HG03280 (cell line): ENCODE results near the gene PNP.

Experiments
- ATAC-seq: cut with Tn5 transposase; IDR thresholded peaks from one replicate; pipeline ENCODE4 v1.9.1; 2021; ENCODE audit warnings: mild to moderate bottlenecking, moderate library complexity; ENCODE audit not compliant: unreplicated experiment

The PNP gene

DNA sequence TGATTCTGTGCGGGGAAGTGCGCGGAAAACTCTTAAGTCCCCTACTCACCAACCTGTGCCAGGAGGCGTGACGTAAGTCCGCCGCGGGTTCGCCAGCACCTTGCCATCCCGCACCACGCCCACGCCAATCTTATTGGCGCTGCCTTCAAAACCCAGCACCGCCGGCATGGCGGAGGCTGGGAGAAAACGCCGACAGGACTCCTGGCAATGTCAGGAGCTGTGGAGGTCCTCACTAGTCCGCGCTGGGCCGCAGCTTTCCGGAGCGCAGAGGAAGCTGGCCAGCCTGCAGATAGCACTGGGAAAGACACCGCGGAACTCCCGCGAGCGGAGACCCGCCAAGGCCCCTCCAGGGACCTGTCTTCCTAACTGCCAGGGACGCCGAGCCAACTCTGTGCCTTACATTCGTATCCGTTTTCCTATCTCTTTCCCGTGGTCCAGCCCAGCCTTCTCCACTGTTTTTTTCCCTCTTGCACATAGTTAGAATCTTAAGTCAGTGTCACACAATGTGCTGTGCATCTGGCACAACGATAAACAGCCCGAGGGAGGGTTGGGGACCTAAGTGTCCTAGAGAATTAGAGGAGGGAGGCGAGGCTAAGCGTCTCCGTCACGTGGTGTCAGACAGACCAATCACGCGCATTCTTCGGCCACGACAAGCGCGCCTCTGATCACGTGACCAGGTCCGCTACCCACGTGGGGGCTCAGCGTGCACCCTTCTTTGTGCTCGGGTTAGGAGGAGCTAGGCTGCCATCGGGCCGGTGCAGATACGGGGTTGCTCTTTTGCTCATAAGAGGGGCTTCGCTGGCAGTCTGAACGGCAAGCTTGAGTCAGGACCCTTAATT is 14.5 kb upstream of the PNP start, which contains the start of the genes APEX1 and OSGEP:
Gene APEX1, plus strand, starts transcription at position 711 of the 839 bp plus-strand sequence. CDS start 420 bp downstream, outside the sequence.
Gene OSGEP, minus strand, starts transcription at position 297 of the 839 bp plus-strand sequence. Its CDS starts 129 bp downstream, at position 168.
- peak; percentile 89 for ATAC-seq

DNA sequence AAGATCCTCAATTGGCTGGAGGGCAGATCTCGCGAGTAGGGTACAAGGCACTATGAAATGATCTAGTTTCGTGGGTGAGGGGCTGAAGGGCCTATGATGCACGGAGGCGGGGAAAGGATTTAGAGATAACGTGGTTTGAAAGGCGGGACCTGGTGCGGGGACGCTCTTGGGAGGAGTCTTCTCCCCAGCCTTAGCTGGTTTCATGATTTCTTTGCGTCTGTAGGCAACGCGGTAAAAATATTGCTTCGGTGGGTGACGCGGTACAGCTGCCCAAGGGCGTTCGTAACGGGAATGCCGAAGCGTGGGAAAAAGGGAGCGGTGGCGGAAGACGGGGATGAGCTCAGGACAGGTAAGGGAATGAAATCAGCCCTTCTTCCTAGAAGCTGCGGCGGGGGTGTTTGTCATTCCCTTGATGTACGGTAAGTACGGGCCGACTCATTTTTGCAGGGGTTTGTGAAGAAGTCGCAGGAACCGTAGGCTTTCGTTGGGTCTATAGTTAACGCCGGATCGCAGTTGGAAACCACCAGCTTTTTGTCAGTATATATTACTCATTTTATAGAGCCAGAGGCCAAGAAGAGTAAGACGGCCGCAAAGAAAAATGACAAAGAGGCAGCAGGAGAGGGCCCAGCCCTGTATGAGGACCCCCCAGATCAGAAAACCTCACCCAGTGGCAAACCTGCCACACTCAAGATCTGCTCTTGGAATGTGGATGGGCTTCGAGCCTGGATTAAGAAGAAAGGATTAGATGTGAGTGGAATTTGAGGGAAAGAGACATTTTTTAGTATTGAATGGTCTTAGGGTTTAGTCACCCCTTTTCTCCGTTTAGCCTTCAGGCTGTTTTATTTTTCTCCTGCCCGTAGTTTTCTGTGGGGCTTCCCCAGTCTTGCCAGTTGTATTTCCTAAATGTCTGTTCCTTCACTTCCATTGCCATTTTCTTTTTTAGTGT is 13.6 kb upstream of the PNP start:
- peak; percentile 42 for ATAC-seq

DNA sequence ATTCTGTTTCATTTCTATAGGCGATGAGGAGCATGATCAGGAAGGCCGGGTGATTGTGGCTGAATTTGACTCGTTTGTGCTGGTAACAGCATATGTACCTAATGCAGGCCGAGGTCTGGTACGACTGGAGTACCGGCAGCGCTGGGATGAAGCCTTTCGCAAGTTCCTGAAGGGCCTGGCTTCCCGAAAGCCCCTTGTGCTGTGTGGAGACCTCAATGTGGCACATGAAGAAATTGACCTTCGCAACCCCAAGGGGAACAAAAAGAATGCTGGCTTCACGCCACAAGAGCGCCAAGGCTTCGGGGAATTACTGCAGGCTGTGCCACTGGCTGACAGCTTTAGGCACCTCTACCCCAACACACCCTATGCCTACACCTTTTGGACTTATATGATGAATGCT is 12.2 kb upstream of the PNP start:
- ATAC-seq, result no peak

DNA sequence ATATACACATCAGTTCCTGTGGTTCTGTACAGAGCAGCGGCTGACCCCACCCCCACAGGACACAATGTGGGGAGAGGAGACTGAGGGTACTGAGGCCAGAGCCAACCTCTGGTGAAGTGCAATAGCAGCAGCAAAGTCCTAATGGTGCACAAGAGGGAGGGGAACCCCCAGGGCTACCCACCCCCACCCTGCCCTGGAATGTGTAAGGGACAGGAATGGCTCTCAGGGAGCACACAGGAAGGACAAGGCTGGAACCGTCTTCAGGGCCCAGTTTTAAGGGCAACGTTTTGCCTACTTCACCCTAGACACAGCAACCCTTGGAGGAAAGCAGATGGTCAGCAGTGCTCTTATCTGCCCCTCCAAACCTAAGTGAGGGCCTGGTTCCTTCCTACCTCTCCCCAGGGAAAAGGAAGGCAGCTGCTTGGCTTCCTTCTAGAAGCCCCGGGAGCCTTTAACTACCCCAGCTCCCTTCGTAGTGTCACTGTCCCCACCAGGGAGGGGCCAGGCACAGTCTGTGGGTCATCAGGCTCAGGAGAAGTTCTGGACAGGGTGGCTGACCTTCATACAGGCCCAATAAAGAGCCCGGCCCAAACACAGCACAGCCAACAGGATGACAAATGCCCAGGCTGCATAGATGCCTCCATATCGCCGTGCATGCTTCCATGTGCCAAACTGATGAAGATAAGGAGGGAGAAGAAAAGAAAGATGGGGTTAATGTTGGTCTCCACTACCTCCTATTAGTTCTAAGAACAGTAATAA is 11.0 kb upstream of the PNP start:
- ATAC-seq, result no peak

DNA sequence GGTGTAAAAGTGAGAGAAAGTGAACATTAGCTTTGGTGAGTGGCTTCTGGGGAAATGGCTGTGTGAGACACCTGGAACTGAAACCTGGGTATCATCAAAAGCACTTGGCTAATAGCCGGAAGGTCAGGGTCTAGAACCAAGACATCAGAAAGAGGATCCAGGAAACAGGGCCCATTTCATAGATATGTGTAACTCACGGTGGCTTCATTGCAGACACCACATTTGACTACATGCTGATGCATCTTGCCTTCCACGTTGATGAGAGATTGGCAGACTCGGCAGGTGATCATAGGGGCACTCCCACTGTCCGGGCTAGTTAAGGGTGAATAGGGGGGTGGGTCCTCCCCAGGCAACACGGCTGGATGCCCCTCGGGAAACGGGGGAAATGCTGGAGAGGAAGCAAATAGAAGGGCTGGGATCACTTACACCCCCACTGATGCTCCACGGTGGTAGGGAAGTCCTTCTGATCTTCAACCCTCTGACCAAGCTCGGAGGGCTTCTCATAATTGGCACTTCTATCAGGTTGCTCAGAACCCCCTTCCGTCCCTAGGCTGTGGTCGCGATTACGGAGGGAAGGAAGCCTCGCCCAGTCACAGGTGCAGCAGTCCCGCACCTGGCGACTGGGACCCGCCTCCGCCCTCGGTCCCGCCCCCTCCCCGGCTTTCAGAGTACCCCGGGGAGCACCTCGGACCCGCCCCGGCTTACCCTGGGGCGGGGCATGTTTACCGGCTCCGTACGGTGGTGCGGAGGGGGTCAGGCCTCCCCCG is 8.6 kb upstream of the PNP start:
- ATAC-seq, result peak; percentile 8

DNA sequence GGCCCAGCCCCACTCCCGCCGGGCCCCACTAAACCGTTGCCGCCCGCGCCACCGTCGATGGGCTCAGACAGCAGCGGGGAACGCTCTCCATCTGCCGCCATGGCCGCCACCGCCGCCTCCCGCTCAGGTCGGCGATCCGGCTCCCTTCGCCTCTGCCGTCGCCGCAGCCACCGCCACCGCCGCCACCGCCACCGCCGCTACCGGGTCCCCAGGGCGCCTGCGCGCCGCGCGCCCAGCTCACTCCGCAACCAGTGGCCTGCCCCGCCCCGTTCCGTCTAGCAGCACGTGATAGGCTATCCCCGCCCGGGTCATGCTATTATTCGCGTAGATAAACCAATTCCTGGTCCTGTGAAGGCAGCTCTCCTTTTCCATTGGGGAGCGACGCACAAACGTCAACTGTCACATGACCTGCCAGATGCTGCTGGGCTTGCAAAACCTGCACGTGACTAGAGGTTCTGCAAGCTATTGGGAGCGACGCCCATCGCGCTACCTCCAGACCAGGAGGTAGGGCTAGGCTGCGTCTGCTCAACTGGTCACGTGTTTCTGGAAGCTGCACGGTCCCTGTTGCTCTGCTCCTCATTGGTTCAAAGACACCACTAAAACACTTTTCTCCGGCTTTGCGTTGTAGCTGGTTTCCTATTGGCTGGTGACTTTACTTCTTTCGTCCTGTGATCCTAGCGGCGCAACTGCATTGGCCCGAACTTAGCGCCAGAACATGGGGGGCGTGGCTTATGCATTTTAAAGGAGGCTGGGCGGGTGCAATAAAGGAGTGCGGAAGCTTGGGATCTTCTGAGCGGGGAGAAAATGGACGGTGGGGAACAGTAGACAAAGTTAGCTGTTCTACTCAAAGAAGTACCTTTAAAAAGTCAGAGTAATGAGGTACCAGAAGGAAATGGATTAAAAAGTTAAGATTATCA is 7.7 kb upstream of the PNP start, which contains the start of gene PIP4P1:
Gene PIP4P1, minus strand, starts transcription at position 210 of the 917 bp plus-strand sequence. Its CDS starts 109 bp downstream, at position 101.
- peak; percentile 91 for ATAC-seq

DNA sequence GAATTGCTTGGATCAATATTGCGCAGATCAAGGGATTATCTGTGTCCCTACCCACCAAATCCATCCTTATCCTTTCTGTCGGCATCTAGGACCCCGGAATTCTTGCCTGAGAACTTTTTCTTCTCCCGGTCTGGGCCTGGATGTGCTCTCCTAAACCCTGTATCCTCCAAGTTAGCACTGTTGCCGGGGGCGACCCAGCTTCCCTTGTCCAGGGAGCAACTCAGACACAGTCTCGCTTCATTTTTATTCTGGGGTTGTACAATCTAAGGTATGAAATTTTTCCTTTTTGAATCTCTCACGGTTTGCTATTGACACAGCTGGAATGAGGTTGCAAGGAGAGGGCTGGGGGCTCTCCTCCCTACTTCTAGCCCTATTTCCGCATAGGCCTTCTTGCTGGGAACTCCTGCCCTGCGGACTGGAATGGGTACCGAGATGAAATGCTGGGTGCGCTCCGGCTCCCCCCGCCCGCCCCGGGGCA is 403 bp upstream of the PNP start:
- no peak for ATAC-seq

DNA sequence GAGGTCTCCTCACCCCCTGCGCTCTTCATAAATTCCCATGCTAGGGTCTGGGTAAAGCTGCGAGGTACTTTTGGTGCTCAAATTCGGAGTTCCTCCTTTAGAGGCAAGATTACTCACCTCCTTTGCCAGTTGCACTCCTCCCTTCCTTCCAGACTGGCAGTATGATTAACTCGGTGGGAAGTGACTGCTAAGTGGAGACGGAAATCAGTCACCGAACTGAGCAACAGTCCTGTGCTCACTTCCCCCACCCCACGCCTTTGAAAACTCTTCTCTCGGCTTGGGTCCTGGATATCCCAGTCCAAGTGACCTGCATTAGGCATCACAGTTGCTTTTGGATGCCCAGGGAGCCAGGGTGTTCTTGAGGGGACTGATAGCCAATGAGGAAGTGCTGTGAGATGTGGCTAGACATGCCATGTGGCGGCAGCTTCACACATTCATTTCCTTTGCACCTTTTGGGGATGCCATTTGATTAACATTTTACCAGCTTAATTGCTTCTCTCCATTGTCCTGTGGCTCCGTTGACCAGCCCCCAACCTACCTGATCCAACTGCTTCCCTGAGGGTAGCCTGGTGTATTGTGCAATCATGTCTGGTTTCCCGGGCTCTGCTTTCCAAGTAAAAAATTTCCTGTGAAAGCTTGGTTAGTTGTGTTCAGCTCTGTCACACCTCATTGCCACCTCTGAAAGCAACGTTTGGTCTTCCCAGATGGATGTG is 840 bp downstream of the PNP start:
- peak; percentile 31 for ATAC-seq

DNA sequence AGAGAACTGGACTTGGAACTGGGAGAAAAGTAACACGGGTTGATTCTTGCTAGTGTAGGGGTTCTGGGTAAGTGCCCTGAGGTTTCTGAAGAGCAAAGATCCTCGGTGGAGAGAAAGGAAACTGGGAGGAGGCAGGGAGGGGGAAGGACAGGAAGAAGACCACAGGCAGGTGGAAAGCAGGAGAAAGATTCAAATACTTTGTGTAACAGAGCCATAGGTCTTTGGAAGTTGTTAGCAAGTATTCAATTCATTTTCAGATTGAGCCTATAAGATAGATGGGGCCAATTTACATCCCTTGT is 1.3 kb downstream of the PNP start:
- ATAC-seq, result no peak

DNA sequence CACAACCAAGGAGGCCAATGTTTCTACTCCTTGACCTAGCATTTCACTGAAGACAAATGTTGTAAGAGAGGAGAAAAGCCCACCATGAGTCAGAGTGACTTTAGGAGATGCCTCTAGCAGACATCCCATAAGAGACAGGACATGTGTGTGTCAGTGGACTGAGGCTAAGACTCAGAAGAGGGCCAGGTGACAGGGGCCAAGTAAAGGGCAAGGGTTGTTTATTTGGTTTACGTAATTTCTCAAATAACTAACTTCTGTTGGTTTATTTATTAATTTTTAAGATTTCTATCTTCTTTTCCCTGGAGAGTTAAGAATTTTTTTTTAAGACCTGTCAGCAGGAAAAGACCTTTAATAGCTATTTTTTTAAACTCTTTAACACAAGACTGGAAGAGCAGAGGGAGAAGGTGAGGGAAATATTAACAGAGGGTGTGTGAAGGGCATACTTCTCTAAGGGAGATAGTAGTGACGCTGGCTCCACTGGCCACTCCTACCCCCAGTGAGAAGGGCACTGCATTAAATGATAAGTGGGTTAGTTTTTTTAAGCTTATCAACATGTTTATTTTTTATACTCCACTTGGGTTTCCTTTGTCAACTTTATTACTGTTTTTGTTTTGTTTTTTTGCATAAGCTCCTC is 3.4 kb downstream of the PNP start:
- no peak for ATAC-seq

DNA sequence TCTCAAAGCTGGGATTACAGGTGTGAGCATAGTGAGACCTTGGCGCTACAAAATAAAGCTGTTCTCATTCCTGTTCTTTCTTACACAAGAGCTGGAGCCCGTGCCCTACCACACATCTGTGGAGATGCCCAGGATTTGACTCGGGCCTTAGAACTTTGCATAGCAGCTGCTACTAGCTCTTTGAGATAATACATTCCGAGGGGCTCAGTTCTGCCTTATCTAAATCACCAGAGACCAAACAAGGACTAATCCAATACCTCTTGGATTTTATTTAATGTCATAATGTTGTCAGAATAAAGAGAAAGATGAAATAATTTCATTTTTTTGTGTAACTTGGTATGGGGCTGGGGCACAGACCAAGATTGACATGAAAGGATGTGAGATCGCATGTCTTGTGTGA is 7.6 kb downstream of the PNP start:
- no peak for ATAC-seq

DNA sequence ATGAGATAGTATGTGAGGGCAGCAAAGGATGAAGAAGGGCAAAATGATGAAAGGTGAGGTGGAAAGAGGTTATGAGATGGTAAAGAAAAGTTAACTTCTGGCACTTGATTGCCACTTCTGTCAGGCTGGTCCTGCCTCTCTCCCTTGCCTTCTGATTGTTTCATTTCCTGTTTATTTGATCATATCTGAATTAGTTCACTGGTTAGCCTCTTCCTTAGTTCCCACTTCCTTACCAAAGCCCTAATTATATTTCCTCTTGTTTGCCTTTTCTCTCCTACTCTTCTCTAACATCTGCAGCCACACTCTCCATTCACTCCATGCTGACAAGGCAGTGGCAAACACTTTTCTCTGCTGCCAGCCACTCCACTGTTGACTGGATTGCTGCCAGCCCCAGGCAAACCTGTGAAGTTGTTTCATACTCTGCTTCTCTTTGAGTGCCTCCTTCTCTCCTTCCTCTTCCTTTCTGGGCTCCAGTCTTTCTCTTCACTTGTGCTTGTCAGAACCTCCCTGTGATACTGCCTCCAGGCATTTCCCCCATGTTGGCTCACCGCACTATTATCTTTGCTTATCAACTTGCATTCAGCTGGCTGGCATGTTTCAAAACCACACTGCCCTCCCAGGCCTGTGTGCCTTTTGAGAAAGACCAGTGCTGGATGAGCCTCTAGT is 8.1 kb downstream of the PNP start:
- no peak for ATAC-seq

DNA sequence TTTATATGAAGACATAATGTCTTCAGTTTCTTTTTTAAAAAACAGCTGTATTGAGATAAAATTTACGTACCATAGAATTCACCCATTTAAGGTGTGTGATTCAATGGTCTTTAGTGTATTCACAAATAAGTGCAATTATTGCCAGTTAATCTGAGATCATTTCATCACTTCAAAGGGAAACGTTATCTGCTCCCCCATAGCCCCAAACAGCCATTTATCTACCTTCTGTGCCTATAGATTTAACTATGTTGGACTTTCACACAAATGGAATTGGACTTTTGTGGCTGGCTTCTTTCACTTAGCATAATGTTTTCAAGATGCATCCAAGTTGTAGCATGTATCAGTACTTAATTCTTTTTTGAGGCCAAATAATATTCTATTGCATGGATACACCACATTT is 9.7 kb downstream of the PNP start:
- no peak for ATAC-seq

DNA sequence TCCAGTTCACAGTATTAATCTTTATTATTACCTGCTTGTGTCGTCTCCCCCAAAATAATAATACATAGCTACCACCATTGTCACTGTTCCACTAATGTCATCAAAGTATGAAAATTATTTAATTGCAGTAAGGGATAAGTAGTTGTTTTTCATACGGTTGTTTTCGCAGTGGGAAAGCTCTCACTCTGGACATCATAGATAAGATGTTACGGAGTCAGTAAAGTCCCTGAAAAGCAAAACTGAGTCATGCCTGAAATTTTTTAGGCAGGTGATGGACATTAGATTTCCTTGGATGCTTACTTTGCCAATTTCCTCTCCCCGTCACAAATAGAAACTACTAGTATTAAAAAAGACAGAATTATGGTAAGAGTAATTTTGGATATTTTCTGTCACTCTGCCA is 13.2 kb downstream of the PNP start:
- ATAC-seq, result no peak

DNA sequence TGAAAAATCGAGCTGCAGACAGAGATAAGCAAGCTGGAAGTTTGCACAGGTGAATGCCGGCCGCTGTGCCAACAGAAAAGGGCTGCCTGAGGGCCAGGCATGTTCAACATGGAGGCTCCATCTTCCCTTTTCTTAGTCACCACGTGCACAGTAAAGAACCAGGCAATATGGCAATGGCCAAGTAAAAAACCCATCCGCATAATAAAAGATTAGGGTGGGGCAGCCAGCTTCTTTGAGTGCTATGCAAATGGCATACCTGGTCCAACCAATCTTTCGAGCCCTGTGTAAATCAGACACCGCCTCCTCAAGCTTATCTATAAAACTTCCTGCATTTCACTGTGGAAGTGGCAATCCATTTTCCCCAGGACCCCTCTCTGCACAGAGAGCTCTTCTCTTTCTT is 16.7 kb downstream of the PNP start:
- no peak for ATAC-seq

DNA sequence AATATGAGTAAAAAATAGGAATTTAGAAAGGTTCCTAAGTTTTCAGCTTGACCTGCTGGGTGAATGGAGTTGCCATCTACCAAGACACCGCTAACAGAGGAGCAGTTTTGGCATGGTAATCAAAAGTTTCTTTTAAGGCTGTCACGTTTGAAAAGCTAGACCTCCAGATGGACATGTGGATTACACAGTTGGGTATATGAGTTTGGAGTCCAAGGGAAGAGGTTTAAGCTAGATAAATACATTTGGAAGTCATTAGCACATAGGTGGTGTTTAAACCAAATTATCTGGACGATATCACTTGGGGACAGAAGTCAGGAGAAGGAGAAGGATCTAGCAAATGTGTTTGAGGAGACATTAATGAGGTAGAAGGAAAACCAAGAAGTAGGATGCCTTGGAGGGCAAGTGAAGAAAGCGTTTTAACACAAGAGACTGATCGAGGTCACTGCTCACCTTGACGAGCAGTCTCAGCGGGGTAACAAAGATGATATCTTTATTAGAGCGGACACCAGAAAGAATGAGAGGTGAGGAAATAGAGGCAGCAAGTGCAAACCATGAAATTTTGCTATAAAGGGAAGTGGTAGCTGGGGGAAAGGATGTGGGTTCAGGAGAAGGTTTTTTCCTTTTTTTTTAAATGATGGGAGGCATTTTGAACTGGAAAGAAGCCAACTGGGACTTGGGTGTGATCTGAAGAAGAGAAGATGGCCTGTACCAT is 17.6 kb downstream of the PNP start:
- ATAC-seq, result no peak

DNA sequence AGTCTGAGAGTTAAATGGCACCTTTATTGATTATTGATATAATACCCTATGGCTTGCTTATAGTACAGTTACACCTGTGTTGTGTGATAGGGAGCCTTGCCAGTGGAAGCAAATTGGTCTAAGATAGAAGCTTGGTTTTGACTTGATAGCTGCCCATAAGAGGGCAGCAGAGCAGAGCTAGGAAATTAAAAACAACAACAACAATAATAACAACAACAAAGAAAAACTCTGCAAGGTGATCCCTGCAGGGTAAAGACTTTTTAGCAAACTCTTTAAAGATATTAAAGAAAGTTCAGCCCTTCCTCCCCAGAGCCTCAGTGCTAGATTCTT is 18.2 kb downstream of the PNP start:
- ATAC-seq, result no peak
